Posterior cingulate gyrus (tissue), 11 donors: ENCODE data around the gene NME3.
"Not testable (repeated sequence)": the region's sequence is repeated elsewhere in the genome, so short reads cannot be mapped to it uniquely, and the experiment has no call there.

Experiments
- DNase-seq, 10 donors: peaks; one replicate each; pipeline versions ENCODE4 v3.0.0 to v3.0.0-alpha.2; 2020 to 2021; ENCODE audit warnings: mixed read lengths in 3 of 10
- intact Hi-C: fragments of 100-400 bp; cut with DNase I; formaldehyde crosslinking; loops from one replicate; pipeline ENCODE4 v1.15.1; 2023

The NME3 gene

GRCh38 chr16:1757714-1758461, 13.5 kb downstream of the NME3 start:
- intact Hi-C loops, result no loop called here
- no peak for DNase-seq

GRCh38 chr16:1754204-1754603, 17.1 kb downstream of the NME3 start:
- DNase-seq, result no peak
- intact Hi-C loops, result no loop called here

GRCh38 chr16:1752853-1753252, 18.5 kb downstream of the NME3 start:
- peak in 2 of 10 donors; percentile 30 to 84 for DNase-seq
- intact Hi-C loops, result no loop called here

- no peak for DNase-seq
- intact Hi-C loops, result no loop called here
These were observed 19.4 kb downstream of the NME3 start for GRCh38 chr16:1751946-1752345.

- peak in 1 of 10 donors; percentile 71 for DNase-seq
- intact Hi-C loops, result no loop called here
These were observed 21.9 kb downstream of the NME3 start for GRCh38 chr16:1749152-1750117.

- DNase-seq, result peak in 1 of 10 donors; percentile 67
- intact Hi-C loops, result no loop called here
These were observed 23.4 kb downstream of the NME3 start for GRCh38 chr16:1747934-1748333.

GRCh38 chr16:1746693-1747195, 24.6 kb downstream of the NME3 start:
- peak in 1 of 10 donors; percentile 81 for DNase-seq
- intact Hi-C loops, result no loop called here

- peak in 1 of 10 donors; percentile 77 for DNase-seq
- intact Hi-C loops, result no loop called here
These were observed 25.2 kb downstream of the NME3 start for GRCh38 chr16:1745900-1746692.

GRCh38 chr16:1745181-1745899, 26.0 kb downstream of the NME3 start:
- intact Hi-C loops, result no loop called here

GRCh38 chr16:1744338-1744840, 27.0 kb downstream of the NME3 start:
- intact Hi-C loops, result no loop called here
- DNase-seq, result no peak

More at GRCh38 chr16:1745181-1745899, 26.0 kb downstream of the NME3 start:
- no peak for DNase-seq

- DNase-seq, result no peak
- intact Hi-C loops, result no loop called here
These were observed 27.7 kb downstream of the NME3 start for GRCh38 chr16:1743376-1744337.

GRCh38 chr16:1741553-1742165, 29.7 kb downstream of the NME3 start:
- DNase-seq, result no peak
- intact Hi-C loops, result no loop called here

GRCh38 chr16:1740781-1741490, 30.4 kb downstream of the NME3 start:
- intact Hi-C loops, result no loop called here
- DNase-seq, result no peak

GRCh38 chr16:1740234-1740633, 31.1 kb downstream of the NME3 start:
- no peak for DNase-seq
- intact Hi-C loops, result no loop called here

GRCh38 chr16:1734816-1735215, 36.5 kb downstream of the NME3 start:
- intact Hi-C loops, result no loop called here
- DNase-seq, result no peak

GRCh38 chr16:1734123-1734522, 37.2 kb downstream of the NME3 start:
- DNase-seq, result no peak
- intact Hi-C loops, result no loop called here

- DNase-seq, result peak in 8 of 10 donors; percentile 27 to 91 (median 56)
- intact Hi-C loops, result not testable (repeated sequence)
These were observed 38.8 kb downstream of the NME3 start for GRCh38 chr16:1732551-1732987.
